HG03439 (cell line): ENCODE measurements around the gene TDO2.
"Not testable (repeated sequence)": the region's sequence is repeated elsewhere in the genome, so short reads cannot be mapped to it uniquely, and the experiment has no call there.

Experiments used
- ATAC-seq: cut with Tn5 transposase; IDR thresholded peaks from one replicate; pipeline ENCODE4 v1.9.1; 2021; ENCODE audit warnings: mild to moderate bottlenecking, moderate library complexity; ENCODE audit not compliant: unreplicated experiment

Gene TDO2

DNA sequence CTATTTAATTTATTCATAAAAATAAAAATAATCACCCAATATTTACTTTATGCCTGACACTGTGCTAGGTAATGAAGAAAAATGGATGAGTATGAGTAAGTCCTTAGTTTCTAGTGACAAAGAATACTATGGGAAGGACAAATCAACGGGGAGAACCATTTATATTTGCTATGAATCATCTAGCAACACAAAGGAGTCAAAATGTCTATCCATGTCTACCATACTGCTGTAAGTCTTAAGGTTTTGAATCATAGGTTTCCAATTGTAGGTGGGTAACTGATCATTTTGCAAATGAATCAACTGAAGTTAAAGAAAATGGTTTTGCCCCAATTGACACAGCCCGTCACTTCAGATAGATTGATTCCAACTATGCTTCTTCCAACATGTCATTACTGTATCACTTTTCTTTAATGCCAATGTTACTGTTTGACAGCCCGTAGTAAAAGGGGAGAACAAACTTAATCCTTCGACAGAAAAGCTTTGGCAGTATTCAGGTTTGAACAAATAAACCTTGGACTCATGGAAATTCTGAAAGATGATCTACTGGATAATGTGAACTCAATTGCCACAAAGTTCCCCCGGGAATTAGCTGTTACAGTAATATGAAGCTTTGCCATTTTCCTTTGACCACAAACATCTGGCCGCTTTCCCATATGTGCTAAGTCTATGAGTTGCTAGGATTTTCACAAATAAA, 3.2 kb downstream of the TDO2 start:
- no peak for ATAC-seq

DNA sequence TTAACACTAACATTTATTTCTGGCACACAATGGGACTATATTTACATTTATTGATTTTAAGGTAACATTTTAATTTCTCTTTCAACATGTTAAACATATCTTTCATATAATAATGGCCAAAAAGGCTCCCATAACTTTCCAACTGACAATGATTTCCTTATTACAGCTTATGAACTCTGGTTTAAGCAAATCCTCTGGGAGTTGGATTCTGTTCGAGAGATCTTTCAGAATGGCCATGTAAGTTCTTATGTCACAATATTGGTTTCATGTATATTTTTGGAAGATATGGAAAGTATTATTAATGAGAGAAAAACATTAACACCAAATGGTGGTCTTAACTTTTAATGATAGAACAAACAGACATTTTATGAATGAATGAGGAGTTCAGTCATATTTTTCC, 4.1 kb downstream of the TDO2 start:
- ATAC-seq, result no peak

DNA sequence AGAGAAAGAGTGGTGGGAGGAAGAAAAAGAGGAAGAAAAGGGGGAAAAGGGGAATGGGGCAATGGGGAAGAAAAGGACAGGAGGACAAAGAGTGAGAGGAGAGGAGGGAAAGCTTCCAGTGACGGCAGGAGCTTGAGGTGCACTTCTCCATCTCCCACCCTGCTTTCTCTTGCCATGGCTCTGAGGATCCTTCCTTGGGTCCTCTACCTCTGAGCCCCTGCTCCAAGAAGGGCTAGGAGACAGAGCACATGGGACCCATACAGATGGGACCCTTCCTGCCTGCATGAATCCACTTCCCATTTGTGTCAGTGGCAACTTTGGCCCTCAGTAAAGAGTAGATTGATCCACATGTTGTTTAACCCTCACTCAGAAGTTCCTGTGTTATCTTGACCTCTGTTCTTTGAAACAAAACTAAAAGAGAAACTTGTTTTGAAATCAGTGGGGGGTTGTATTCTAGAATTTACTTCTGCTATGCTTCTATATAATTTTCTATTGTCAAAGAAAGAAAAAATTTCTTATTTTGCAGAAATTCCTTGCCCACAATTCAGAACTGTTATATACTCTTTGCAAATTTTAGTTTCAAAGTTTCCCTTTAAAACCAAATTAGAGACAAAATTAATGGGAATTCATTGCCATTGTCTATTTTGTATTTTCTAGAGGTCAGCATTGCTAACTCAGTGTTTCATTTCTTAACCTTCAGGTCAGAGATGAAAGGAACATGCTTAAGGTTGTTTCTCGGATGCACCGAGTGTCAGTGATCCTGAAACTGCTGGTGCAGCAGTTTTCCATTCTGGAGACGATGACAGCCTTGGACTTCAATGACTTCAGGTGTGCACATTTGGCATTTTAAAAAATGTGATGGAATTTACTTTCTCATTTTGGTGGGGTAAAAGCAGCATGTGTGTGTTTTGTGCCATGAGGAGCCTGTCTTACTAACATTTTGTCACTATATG, 5.0 kb downstream of the TDO2 start:
- no peak for ATAC-seq

- ATAC-seq, result no peak
Measured at GRCh38 chr4:155909615-155910226, 6.2 kb downstream of the TDO2 start.

DNA sequence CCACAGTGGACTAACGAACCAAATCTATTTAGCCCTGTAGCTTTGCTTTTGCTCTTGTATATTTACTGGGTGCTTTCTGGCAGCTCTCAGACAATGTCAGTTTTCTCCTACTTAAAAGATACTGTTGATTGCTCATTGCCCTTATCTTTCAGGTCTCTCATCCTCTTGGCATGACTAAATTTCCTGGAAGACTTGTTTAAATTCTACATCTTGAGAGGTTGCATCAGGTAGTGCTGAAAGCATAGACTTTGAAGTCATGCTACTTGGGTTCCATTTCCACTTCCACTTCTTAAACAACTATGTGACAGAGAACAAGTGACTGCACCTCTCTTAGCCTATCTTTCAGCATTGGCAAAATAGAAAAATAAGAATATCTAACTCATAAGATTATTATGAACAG, 8.4 kb downstream of the TDO2 start:
- ATAC-seq, result no peak

GRCh38 chr4:155914782-155915181, 11.3 kb downstream of the TDO2 start:
- ATAC-seq, result no peak

GRCh38 chr4:155921597-155921996, 18.1 kb downstream of the TDO2 start:
- no peak for ATAC-seq

GRCh38 chr4:155924637-155925036, 21.1 kb downstream of the TDO2 start:
- no peak for ATAC-seq

DNA sequence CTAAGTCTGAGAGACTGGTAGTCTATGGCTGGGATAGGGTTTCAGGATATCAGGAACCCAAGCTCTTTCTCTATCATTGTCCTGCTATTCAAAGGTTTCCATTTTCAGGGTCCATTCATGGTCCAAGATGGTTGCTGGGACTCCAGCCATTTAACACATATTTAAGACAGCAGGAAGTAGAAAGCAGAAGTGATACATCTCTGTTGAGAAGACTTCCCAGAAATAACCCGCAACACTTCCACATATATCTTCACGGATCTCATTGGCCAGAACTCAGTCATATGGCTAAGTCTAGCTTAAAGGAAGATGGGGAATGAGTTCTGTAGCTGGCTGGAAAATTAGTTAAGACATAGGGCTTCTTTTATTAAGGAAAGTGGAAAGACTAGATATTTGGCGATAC, 26.3 kb downstream of the TDO2 start:
- ATAC-seq, result no peak

GRCh38 chr4:155930330-155930729, 26.8 kb downstream of the TDO2 start:
- no peak for ATAC-seq

DNA sequence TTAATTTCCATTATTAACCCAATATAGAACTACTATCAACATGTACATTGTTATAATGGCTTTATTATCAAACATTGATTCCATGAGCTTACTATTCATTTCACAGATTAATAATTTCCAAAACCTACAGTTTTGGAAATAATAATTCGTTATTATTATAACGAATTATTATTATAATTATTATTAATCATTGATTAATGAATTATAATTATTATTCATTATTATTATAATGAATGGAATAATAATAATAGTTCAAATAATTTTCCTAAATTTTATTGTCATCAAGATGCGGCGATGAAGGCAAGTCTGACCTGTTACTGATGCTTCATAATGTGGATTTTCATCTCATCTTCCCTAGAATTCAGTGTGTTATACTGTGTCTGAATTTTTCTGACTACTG, 28.1 kb downstream of the TDO2 start:
- no peak for ATAC-seq

DNA sequence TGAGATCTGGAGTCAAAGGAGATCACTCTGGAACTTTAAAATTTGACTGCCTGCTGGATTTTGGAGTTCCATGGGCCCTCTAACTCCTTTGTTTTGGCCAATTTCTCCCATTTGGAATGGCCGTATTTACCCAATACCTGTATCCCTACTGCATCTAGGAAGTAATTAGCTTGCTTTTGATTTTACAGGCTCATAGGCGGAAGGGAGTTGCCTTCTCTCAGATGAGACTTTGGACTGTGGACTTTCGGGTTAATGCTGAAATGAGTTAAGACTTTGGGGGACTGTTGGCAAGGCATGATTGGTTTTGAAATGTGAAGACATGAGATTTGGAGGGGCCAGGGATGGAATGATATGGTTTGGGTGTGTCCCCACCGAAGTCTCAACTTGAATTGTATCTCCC, 31.1 kb downstream of the TDO2 start:
- ATAC-seq, result not testable (repeated sequence)

- no peak for ATAC-seq
Measured at GRCh38 chr4:155935389-155935986, 32.0 kb downstream of the TDO2 start.

DNA sequence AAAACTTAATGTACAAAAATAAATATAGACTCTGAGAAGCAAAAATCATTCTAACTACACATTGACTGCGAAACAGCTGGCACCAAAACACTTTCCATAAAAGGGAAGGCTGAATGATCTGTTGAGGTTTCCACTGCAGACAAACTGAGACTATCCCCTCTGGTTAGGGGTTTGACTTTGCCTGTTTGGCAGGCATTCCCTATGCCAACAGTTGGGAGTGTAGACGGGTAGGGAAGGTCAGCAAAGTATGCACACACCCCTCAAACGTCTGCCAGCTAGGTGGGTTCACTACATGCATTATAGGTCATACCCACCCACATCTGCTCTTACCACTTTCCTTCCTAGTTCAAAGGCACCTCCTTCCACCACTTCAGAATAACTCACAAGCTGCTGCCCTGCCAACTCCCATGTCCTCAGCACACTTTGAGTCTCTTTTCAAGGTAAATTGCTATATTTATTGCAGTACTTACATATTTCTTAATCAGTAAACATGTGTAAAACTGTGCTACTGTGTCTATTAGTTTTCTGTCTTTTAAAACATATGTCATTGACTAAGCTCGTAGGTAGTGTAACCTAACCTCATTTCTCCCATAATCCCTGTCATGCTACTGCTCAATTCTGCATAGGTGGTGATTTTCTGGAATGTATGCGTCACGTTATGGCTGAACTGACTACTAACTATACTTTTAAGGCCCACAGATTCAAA, 37.7 kb downstream of the TDO2 start:
- ATAC-seq, result no peak

GRCh38 chr4:155941820-155942219, 38.3 kb downstream of the TDO2 start:
- ATAC-seq, result no peak

DNA sequence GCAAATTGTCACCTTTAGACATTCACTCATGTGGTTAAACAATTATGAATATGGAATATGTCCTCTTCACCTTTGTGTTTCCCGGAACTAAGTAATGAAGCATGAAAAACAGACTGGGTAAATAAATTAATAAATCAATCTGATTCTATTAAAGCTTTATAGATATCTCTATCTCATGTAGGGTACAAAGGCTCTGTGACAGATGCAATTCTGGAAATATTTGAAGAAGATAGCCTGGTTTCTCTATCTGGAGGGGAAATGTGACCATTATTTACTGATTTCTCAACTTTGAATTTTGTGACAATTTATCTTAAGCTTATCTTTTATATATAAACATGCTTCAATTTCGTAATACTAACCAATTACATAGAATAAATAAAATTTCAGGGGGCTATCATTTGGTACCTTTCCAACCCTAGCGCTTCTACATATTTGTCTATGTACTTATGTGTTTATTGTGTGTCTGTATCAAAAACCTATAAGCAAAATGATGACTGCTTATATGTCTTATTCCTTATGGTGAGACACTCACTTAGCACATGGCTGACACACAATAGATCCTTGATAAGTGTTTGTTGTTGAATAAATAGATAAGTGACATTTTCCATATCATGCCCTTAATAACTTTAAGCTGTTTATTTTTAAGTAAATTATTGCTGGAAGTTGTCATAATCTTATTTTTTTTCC, 40.3 kb downstream of the TDO2 start:
- ATAC-seq, result no peak

GRCh38 chr4:155944516-155944915, 41.0 kb downstream of the TDO2 start:
- no peak for ATAC-seq

DNA sequence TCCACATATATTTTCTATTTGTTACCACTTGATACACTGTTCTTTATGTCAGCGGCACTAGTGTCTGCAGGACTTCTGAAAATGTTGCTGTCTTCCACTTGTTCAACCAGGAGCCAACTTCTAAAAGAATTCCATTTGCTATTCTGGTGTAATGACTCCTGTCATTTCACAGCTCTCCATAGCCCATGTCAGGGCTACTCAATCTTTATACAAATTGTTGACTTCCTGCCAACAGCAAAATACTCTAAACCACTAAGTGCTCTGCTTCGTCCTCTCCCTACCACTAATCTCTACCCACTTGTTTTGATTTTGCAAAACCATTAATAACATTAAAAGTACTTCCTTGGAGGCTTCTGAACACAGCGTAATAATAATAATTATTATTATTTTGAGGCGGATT, 43.0 kb downstream of the TDO2 start:
- ATAC-seq, result no peak

- no peak for ATAC-seq
Measured at GRCh38 chr4:155948541-155948940, 45.0 kb downstream of the TDO2 start.

DNA sequence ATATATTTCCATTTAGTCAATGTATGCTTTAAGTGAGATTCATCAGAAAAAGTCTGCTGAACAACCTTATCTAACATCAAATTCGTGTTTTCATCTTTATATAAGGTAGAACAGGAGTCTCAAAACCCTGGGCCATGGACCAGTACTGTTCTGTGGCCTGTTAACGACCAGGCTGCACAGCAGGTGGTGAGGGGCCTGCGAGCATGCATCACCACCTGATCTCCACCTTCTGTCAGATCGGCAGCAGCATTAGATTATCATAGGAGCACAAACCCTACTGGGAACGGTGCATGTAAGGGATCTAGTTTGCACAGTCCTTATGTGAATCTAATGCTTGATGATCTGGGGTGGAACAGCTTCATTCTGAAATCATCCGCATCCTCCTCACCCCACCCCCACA, 47.0 kb downstream of the TDO2 start:
- ATAC-seq, result no peak
